ENCODE measurements around the gene CEACAM3. TPM values are rescaled to one million over a fixed set of nuclear protein-coding genes. Genes with fewer than 3 reads are reported as not detected.

CEACAM3 gene
- total and polyA plus RNA-seq, 2 of the 8 experiments (the other 6 are each of a cell fraction or from before 2014, with no cell fraction given) = not detected

- ChIA-PET POLR2A (ENCODE audit: partially characterized antibody) (no interaction called here), CTCF (ENCODE audit: partially characterized antibody) (interaction anchor here (0.8 to 3.1 kb wide), 10 partner anchors 10 to 289 kb away, joined by 3 to 13 read pairs (median 5); partner anchors contain the start of gene CEACAM6)
- Histone ChIP-seq H4K20me1 (replicated peaks in 1 of 2; ENCODE audit: control insufficient read depth in 1 of 2, insufficient read depth in 2 of 2, low read length in 2 of 2) (no peaks in the 10 kb centered on the region), H3K4me1 (replicated peaks in 1 of 4; ENCODE audit: control insufficient read depth in 3 of 4, insufficient read depth in 4 of 4, low read length in 3 of 4) (no peaks in the 10 kb centered on the region), H4K5ac (ENCODE audit: insufficient read length, low read depth, low read length) (no peak overlapping the region), H4K91ac (replicated peaks; ENCODE audit: insufficient read length, low read length) (no peak overlapping the region), H3K56ac (replicated peaks; ENCODE audit: insufficient read length, low read depth, low read length) (no peak overlapping the region), H3K14ac (ENCODE audit: insufficient read length) (no peak overlapping the region), H2BK12ac (ENCODE audit: low read depth, low read length) (no peak overlapping the region), H3K79me1 (ENCODE audit: low read depth, low read length) (no peaks in the 10 kb centered on the region), H2BK120ac (replicated peaks; ENCODE audit: low read depth, low read length) (no peak overlapping the region), H3K4me2 (ENCODE audit: insufficient read depth in 1 of 2, low read depth in 2 of 2, low read length in 2 of 2) (no peak overlapping the region), H3K9me3 (ENCODE audit: insufficient read depth in 2 of 2, low read depth in 1 of 2, low read length in 1 of 2) (peaks cover 18 to 44% of the 10 kb centered on the region in 2 experiments), H3K23me2 (ENCODE audit: low read depth, low read length) (no peaks in the 10 kb centered on the region), H2AFZ (ENCODE audit: low read length) (no peak overlapping the region), H3K27ac (ENCODE audit: low read depth, low read length) (no peak overlapping the region), H2AK5ac (ENCODE audit: low read depth, low read length) (no peak overlapping the region), H3K27me3 (replicated peaks in 1 of 4; ENCODE audit: control insufficient read depth in 3 of 4, extremely low read depth in 1 of 4, insufficient read depth in 3 of 4, low read length in 3 of 4) (no peaks in the 10 kb centered on the region; a peak in 2 of 7 replicates), H2BK20ac (ENCODE audit: low read length) (no peak overlapping the region), H4K8ac (ENCODE audit: extremely low read depth, insufficient read depth, low read length) (no peak overlapping the region), H3K79me2 (ENCODE audit: control insufficient read depth in 1 of 2, insufficient read depth in 2 of 2, low read length in 2 of 2) (no peaks in the 10 kb centered on the region), H3K36me3 (ENCODE audit: control insufficient read depth in 2 of 4, insufficient read depth in 4 of 4, low read length in 3 of 4) (no peaks in the 10 kb centered on the region), H3K9ac (replicated peaks in 1 of 4; ENCODE audit: extremely low read depth in 1 of 4, low read depth in 3 of 4, low read length in 3 of 4) (no peak overlapping the region), H3K18ac (ENCODE audit: extremely low read depth, low read length) (no peak overlapping the region), H2BK15ac (ENCODE audit: low read length) (no peak overlapping the region), H3K4ac (replicated peaks; ENCODE audit: insufficient read length, low read depth, low read length) (no peak overlapping the region), H2BK5ac (ENCODE audit: low read depth, low read length) (no peak overlapping the region), H3K23ac (ENCODE audit: insufficient read length) (no peak overlapping the region), H3K4me3 (ENCODE audit: extremely low read depth in 1 of 4, insufficient read depth in 2 of 4, low read depth in 3 of 4, low read length in 4 of 4) (no peak overlapping the region)
- no peak for DNase-seq (ENCODE audit: low read depth in 1 of 2, low spot score in 2 of 2)
- FAIRE-seq = no peak
- 66% methylated on average over 3 of the region's 3 CpGs; no CpG with 5 or more reads in 1 of the 2 experiments for WGBS, 2 experiments (ENCODE audit: extremely low coverage in 1 of 2, insufficient coverage in 1 of 2, insufficient read length in 1 of 2, insufficient replicate concordance in 2 of 2, low coverage in 1 of 2, low lambda C conversion rate in 2 of 2, missing lambda C conversion rate in 1 of 2)
- no peak for TF ChIP-seq CHD1 (IDR thresholded peaks at IDR 0.05; ENCODE audit: low read depth, low read length)
- TF ChIP-seq CHD2 (IDR thresholded peaks at IDR 0.05; ENCODE audit: low read length) = no peak
- TF ChIP-seq KDM1A (IDR thresholded peaks at IDR 0.05; ENCODE audit: borderline replicate concordance, low read length) = no peak
- TF ChIP-seq, protein P1, sequence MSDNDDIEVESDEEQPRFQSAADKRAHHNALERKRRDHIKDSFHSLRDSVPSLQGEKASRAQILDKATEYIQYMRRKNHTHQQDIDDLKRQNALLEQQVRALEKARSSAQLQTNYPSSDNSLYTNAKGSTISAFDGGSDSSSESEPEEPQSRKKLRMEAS (IDR thresholded peaks at IDR 0.05) = no peak
- TF ChIP-seq BACH1 (IDR thresholded peaks at IDR 0.05; ENCODE audit: low read length) = no peak
- no peak for TF ChIP-seq EP300 (IDR thresholded peaks at IDR 0.05; ENCODE audit: borderline replicate concordance in 1 of 2, low read depth in 2 of 2, low read length in 2 of 2)
- TF ChIP-seq EGR1 (IDR thresholded peaks at IDR 0.05; ENCODE audit: borderline replicate concordance, low read depth, low read length) = no peak
- no peak for TF ChIP-seq JUN (IDR thresholded peaks at IDR 0.05; ENCODE audit: low read depth, low read length)
- no peak for TF ChIP-seq RFX5 (IDR thresholded peaks at IDR 0.05; ENCODE audit: borderline replicate concordance, low read depth, low read length)
- no peak for TF ChIP-seq RXRA (IDR thresholded peaks at IDR 0.05; ENCODE audit: insufficient read depth, low read depth, low read length)
- no peak for TF ChIP-seq TCF12 (IDR thresholded peaks at IDR 0.05; ENCODE audit: low read depth, low read length)
- TF ChIP-seq CBX8 (IDR thresholded peaks at IDR 0.05; ENCODE audit: borderline replicate concordance, low read depth, low read length) = no peak
- TF ChIP-seq SP2 (IDR thresholded peaks at IDR 0.05; ENCODE audit: low read length) = no peak
Measured at GRCh38 chr19:41784312-41784711, 12.1 kb upstream of the CEACAM3 start.

Measured in H1 (cell line).